Common myeloid progenitor, CD34-positive (primary cell): ENCODE measurements around the gene SEMA3B.

Experiments
- CTCF ChIA-PET: fragments of 350-600 bp; sonication (Branson Sonifier 250); formaldehyde crosslinking; loops from one replicate; lab custom pipeline; 2021; ENCODE audit warnings: antibody characterized with exemption; lab: Charles Lee
- POLR2A ChIA-PET: fragments of 350-600 bp; sonication (Branson Sonifier 250); formaldehyde crosslinking; loops from one replicate; lab custom pipeline; 2021; ENCODE audit warnings: antibody characterized with exemption; lab: Charles Lee
- DNase-seq, 3 donors: peaks; one replicate each; pipeline versions ENCODE4 v3.0.0 to v3.0.0-alpha.2; 2013
- H3K27ac ChIP-seq, 2 experiments: 1 replicate in 1 of 2; 2 replicates in 1 of 2; pipeline ENCODE4 v1.7.0; 2013; ENCODE audit warnings: inconsistent platforms in 2 of 2, low read length in 2 of 2, mild to moderate bottlenecking in 2 of 2, low read depth in 1 of 2, moderate library complexity in 1 of 2; ENCODE audit not compliant: severe bottlenecking in 2 of 2, insufficient read depth in 1 of 2, poor library complexity in 1 of 2
- H3K27me3 ChIP-seq, 5 experiments: replicated peaks in 2 of 5; 1 replicate in 3 of 5; 2 replicates in 2 of 5; pipeline versions ENCODE4 v1.6.1 to v1.7.0; 2013; ENCODE audit warnings: low read length in 4 of 5, mild to moderate bottlenecking in 2 of 5, moderate library complexity in 2 of 5, inconsistent platforms in 1 of 5; ENCODE audit not compliant: insufficient read depth in 5 of 5, control insufficient read depth in 4 of 5
- H3K36me3 ChIP-seq, 4 experiments: 1 replicate in 2 of 4; 2 replicates in 2 of 4; pipeline versions ENCODE4 v1.6.1 to v1.7.0; 2013; ENCODE audit warnings: low read length in 3 of 4, control low read depth in 1 of 4, mild to moderate bottlenecking in 1 of 4; ENCODE audit not compliant: control insufficient read depth in 4 of 4, insufficient read depth in 4 of 4
- H3K4me1 ChIP-seq, 4 experiments: 1 replicate in 3 of 4; 2 replicates in 1 of 4; pipeline versions ENCODE4 v1.6.1 to v1.7.1; 2013; ENCODE audit warnings: low read length in 3 of 4, mild to moderate bottlenecking in 3 of 4, control low read depth in 1 of 4, inconsistent platforms in 1 of 4, moderate library complexity in 1 of 4; ENCODE audit not compliant: control insufficient read depth in 4 of 4, insufficient read depth in 4 of 4; ENCODE audit errors: control extremely low read depth in 1 of 4
- H3K4me3 ChIP-seq, 7 experiments: 1 replicate in 4 of 7; 2 replicates in 3 of 7; pipeline versions ENCODE4 v1.5.1 to v1.7.0; 2013; ENCODE audit warnings: mild to moderate bottlenecking in 7 of 7, low read length in 6 of 7, moderate library complexity in 6 of 7, inconsistent platforms in 2 of 7, low read depth in 2 of 7, control low read depth in 1 of 7; ENCODE audit not compliant: insufficient read depth in 4 of 7, control insufficient read depth in 1 of 7; ENCODE audit errors: extremely low read depth in 1 of 7
- H3K9me3 ChIP-seq, 5 experiments: 1 replicate in 4 of 5; 2 replicates in 1 of 5; pipeline versions ENCODE4 v1.6.1 to v1.7.1; 2013; ENCODE audit warnings: low read length in 4 of 5, mild to moderate bottlenecking in 2 of 5, inconsistent platforms in 1 of 5, low read depth in 1 of 5, moderate library complexity in 1 of 5; ENCODE audit not compliant: control insufficient read depth in 4 of 5, insufficient read depth in 2 of 5; ENCODE audit errors: control extremely low read depth in 1 of 5
- WGBS: methylation state at CpG from one replicate; pipeline ENCODE4 v1.1.5; 2013; ENCODE audit not compliant: insufficient coverage; 5-methylcytosine and 5-hydroxymethylcytosine counted together

Gene SEMA3B

DNA sequence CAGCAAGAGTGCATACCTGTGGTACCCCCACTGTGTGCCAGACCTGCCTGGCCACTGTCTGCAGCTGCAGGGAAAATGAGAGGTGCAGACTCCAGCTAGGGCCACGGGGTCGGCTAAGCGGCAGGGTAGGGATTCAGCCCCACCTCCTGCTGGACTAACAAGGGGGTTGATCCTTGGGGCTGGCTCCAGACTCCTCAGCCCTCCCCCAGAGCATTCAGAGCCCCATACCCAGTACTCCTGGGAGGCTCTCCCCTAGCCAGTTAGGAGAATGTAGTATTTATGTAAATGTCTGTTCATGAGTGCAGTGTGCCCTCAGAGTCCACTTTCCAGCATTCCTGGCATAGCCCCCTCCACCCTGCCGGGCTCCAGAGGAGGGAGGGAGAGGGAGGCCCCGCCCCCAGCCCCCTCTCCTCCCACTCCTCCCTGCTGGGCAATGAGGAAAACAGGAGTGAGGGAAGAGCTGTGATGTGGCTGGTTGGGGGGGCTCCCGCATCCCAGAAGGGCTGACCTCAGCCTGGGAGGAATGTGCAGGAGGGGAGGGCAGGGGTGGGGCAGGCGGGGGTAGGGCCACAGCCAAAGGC lies 4.5 kb upstream of the SEMA3B start:
- Histone ChIP-seq H3K4me3 (no peak overlapping the region), H3K9me3 (no peaks in the 10 kb centered on the region), H3K4me1 (peaks cover 0 to 14% (median 13%) of the 10 kb centered on the region in 4 experiments), H3K27ac (no peak overlapping the region), H3K36me3 (peaks cover 0 to 6% (median 0%) of the 10 kb centered on the region in 4 experiments), H3K27me3 (peaks cover 0 to 40% (median 5%) of the 10 kb centered on the region in 5 experiments)
- POLR2A ChIA-PET = interaction anchor here (0.6 to 0.8 kb wide), 3 partner anchors 21 to 66 kb away, joined by 4 to 7 read pairs (median 5); partner anchors contain the start of gene TUSC2
- DNase-seq = no peak
- WGBS = no CpG with 5 or more reads among the region's 7 CpGs
- CTCF ChIA-PET = interaction anchor here (1.1 to 72.5 kb wide), 5 partner anchors 15 to 144 kb away, joined by 3 to 1875 read pairs (median 5); partner anchors contain the start of genes GNAI2, LSMEM2, SEMA3B and SLC38A3

DNA sequence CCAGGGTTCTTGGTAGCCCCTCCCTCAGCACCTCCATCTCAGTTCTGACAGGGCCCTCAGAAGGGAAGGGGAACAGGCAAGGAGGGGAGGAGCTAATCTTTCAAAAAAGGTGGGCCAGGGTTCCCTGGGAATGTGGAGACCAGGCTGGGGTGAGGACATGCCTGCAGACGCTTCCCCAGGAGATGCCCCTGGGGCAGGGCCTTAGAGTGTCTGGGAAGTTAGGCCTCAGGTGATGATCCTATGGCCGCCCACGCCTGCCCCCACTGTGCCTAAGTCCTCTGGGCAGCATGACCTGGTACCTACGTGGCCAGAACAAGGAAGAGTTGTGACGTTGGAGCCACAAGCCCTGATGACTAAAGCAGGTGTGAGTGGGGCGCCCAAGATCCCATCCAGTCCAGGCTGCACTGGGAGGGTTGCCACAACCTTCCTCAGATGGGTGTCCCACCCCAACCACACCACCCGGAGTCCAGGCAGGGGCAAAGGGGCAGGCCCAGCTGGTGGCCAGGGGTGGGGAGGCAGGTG lies 3.9 kb upstream of the SEMA3B start:
- WGBS = 76% methylated on average over 3 of the region's 7 CpGs
- H3K36me3 ChIP-seq = peaks cover 0 to 3% (median 0%) of the 10 kb centered on the region in 4 experiments
- POLR2A ChIA-PET = no interaction called here
- H3K4me3 ChIP-seq = no peak overlapping the region
- DNase-seq = no peak
- H3K27ac ChIP-seq = no peak overlapping the region
- peaks cover 0 to 10% (median 9%) of the 10 kb centered on the region in 4 experiments for H3K4me1 ChIP-seq
- peaks cover 0 to 40% (median 5%) of the 10 kb centered on the region in 5 experiments for H3K27me3 ChIP-seq
- CTCF ChIA-PET = interaction anchor here (1.2 to 72.5 kb wide), 4 partner anchors 15 to 145 kb away, joined by 4 to 1875 read pairs (median 940); partner anchors contain the start of genes GNAI2, LSMEM2, SEMA3B and SLC38A3
- H3K9me3 ChIP-seq = no peaks in the 10 kb centered on the region

DNA sequence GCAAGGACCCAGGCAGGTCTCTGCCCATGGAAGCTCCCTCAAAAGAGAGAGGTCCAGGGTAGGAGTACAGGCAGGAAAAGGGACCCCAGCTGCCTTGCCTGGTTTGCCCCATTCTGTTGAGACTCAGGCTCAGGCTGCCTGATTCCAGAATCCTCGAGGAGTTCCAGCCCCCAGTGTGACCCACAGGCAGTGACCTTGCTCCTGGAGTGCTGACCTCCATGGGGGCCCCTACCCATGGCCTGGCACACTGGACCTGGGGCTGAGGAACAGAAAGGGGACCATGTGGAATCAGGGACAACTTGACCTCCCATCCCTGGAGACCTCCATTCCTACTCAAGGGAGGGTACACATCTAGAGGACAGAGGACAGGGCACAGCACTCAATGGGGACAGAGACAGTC lies 3.4 kb upstream of the SEMA3B start:
- no peak overlapping the region for H3K27ac ChIP-seq
- H3K9me3 ChIP-seq = no peaks in the 10 kb centered on the region
- peaks cover 0 to 3% (median 0%) of the 10 kb centered on the region in 4 experiments for H3K36me3 ChIP-seq
- H3K4me1 ChIP-seq = peaks cover 0 to 6% (median 5%) of the 10 kb centered on the region in 4 experiments
- POLR2A ChIA-PET = no interaction called here
- WGBS = 100% methylated on average over 1 of the region's 1 CpG
- peaks cover 0 to 40% (median 5%) of the 10 kb centered on the region in 5 experiments for H3K27me3 ChIP-seq
- CTCF ChIA-PET = interaction anchor here (1.5 to 72.5 kb wide), 4 partner anchors 16 to 145 kb away, joined by 5 to 1875 read pairs (median 940); partner anchors contain the start of genes GNAI2, LSMEM2, SEMA3B and SLC38A3
- H3K4me3 ChIP-seq = no peak overlapping the region
- DNase-seq = no peak

DNA sequence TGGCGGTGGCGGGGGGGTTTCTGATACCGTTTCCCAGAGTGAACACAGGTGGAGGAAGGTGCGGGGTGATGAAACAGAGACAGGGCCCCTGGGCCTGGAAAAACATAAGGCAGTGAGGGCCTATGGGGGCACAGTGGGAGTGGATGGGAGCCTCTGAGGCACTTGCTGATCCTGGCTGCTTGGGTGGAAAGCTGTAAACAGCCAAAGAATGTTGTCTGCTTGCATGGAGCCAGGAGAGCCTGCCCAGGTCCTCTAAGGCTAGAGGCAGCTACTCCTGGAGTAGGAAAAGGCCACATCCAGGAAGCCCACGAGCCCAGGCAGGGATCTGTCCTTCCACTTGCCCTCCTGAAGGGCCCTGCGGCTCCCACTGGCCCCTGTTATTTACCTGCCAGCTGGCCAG lies 2.9 kb upstream of the SEMA3B start:
- Histone ChIP-seq H3K9me3 (no peaks in the 10 kb centered on the region), H3K4me3 (no peak overlapping the region), H3K27ac (no peak overlapping the region), H3K4me1 (peaks cover 0 to 2% (median under 1%) of the 10 kb centered on the region in 4 experiments), H3K36me3 (peaks cover 0 to 2% (median 0%) of the 10 kb centered on the region in 4 experiments), H3K27me3 (peaks cover 0 to 40% (median 5%) of the 10 kb centered on the region in 5 experiments)
- ChIA-PET CTCF (interaction anchor here (0.9 to 72.5 kb wide), 5 partner anchors 16 to 71 kb away, joined by 3 to 1875 read pairs (median 7); partner anchors contain the start of genes GNAI2, HYAL2, LSMEM2 and SEMA3B), POLR2A (no interaction called here)
- DNase-seq = no peak
- 88% methylated on average over 4 of the region's 6 CpGs for WGBS

DNA sequence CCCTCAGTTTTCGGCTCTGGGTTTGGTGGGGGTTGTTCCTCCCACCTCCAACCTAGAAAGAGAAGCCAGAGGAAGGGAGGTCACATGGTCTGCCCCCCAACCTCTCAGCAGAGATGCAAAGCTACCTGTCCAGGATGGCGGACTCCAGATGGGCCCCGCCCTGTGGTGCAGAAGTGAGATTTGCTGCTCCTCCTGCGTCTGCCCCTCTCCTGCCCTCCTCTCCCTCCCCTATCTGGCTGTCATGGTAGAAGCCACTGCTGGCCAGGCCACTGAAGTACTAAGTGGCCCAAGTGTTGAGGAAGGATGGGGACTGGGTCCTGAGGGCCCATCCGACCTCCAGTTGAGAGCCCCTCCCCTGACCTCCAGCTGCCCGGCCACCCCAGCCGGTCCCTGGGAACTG lies 2.1 kb upstream of the SEMA3B start:
- CTCF ChIA-PET = interaction anchor here (0.9 to 72.5 kb wide), 7 partner anchors 16 to 76 kb away, joined by 3 to 1875 read pairs (median 6); partner anchors contain the start of genes GNAI2, GNAT1, HYAL2 and SLC38A3

DNA sequence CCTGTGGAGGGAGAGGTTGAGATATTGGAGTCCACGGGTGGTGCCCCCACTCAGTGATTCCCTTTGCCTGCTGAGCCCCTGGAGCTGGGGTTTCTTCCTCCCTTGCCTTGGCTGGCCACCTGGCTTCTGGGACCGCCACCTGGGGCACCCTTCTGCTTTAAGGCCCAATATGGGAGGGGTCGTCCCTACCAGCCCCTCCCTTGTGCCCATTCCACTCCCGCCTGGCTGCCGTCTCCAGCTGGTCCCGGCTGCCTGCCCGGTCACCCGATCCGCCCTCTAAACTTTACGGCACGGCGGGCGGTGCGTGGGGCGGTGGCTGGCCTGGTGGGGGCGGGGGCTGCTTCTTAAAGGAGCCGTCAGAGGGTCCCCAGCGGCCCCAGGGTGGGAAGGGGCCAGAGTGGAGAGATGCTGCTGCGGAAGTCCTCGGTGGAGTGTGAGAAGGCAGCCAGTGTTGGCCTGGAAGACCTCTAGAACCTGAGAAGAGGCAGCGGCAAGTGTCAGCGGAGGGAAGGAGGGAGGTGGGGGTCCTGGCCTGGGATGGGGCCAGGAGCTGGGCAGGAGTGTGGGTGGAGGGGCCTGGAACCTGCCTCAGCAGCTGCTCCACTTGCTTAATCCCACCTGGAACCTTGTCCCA lies 1.6 kb upstream of the SEMA3B start:
- whole genome bisulfite sequencing = 20% methylated on average over 20 of the region's 22 CpGs
- ChIA-PET CTCF (interaction anchor here (1.3 to 72.5 kb wide), 6 partner anchors 15 to 76 kb away, joined by 3 to 1875 read pairs (median 6); partner anchors contain the start of genes GNAI2, GNAT1 and SLC38A3), POLR2A (no interaction called here)
- Histone ChIP-seq H3K27ac (no peak overlapping the region), H3K4me3 (no peak overlapping the region), H3K9me3 (no peaks in the 10 kb centered on the region), H3K36me3 (no peaks in the 10 kb centered on the region), H3K27me3 (peaks cover 0 to 40% (median 5%) of the 10 kb centered on the region in 5 experiments), H3K4me1 (no peaks in the 10 kb centered on the region)
- DNase-seq = no peak

More for the DNA sequence above, 2.1 kb upstream of the SEMA3B start:
- H3K4me3 ChIP-seq = no peak overlapping the region
- H3K27ac ChIP-seq = no peak overlapping the region
- DNase-seq = no peak
- POLR2A ChIA-PET = no interaction called here
- no peaks in the 10 kb centered on the region for H3K9me3 ChIP-seq
- H3K27me3 ChIP-seq = peaks cover 0 to 40% (median 5%) of the 10 kb centered on the region in 5 experiments
- no peaks in the 10 kb centered on the region for H3K36me3 ChIP-seq
- 86% methylated on average over 2 of the region's 7 CpGs for WGBS
- no peaks in the 10 kb centered on the region for H3K4me1 ChIP-seq
